ENCODE data around the gene LUC7L2. TPM values are rescaled to one million over a fixed set of nuclear protein-coding genes. Genes with fewer than 3 reads are reported as not detected.

LUC7L2 gene
- total and polyA plus RNA-seq, 8 donors, result 20.5 to 133 (median 60.6) TPM

DNA sequence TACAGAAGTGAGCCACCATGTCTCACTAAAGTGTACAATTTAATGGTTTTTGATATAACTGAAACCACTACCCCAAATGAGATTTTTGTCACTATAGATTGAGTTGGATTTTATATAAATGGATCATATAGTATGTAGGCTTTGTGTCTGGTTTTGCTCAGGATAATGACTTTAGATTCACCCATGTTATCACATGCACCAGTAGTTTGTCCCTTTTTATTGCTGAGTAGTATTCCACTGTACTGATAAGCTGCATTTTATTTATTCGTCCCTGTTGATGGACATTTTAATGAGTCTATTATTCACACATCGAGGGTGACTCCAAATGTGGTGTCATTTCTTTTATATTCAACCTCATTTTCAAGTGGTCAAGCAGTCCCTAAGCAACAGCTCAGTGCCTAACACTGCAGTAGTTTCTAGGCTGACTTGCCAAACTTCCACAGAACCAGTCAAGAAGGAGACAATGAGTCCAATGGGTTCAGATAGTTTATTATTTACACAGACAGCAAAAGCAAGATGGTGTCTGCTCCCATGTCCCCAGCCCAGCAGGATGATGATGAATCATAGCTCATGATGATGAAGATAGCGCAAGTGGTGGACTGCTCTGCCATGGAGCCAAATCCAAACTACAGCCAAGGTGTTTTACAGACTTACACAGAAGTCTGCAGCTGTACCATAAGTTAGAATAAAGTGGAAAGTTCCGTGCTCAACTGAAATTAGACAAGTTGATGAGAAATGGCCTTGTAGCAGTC lies 25.1 kb upstream of the LUC7L2 start:
- DNase-seq, result no peak
- no peak overlapping the region for H3K4me3 ChIP-seq
- no peaks in the 10 kb centered on the region for H3K36me3 ChIP-seq
- WGBS, 5 donors, result 89 to 96% (median 95%) methylated on average over 4 of the region's 4 CpGs
- intact Hi-C loops (cut with DNase I; ENCODE audit: low total_unique reads), result no loop called here
- no peaks in the 10 kb centered on the region for H3K9me3 ChIP-seq
- H3K4me1 ChIP-seq, result peaks cover 0 to 4% (median 0%) of the 10 kb centered on the region in 4 donors
- no peaks in the 10 kb centered on the region for H3K27me3 ChIP-seq
- no peak overlapping the region for H3K27ac ChIP-seq
- TF ChIP-seq POLR2A (IDR thresholded peaks at IDR 0.05) (no peak), EP300 (IDR thresholded peaks at IDR 0.05) (no peak), POLR2AphosphoS5 (IDR thresholded peaks at IDR 0.05) (no peak)
- TF ChIP-seq, protein P1, sequence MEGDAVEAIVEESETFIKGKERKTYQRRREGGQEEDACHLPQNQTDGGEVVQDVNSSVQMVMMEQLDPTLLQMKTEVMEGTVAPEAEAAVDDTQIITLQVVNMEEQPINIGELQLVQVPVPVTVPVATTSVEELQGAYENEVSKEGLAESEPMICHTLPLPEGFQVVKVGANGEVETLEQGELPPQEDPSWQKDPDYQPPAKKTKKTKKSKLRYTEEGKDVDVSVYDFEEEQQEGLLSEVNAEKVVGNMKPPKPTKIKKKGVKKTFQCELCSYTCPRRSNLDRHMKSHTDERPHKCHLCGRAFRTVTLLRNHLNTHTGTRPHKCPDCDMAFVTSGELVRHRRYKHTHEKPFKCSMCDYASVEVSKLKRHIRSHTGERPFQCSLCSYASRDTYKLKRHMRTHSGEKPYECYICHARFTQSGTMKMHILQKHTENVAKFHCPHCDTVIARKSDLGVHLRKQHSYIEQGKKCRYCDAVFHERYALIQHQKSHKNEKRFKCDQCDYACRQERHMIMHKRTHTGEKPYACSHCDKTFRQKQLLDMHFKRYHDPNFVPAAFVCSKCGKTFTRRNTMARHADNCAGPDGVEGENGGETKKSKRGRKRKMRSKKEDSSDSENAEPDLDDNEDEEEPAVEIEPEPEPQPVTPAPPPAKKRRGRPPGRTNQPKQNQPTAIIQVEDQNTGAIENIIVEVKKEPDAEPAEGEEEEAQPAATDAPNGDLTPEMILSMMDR (IDR thresholded peaks at IDR 0.05), result no peak

DNA sequence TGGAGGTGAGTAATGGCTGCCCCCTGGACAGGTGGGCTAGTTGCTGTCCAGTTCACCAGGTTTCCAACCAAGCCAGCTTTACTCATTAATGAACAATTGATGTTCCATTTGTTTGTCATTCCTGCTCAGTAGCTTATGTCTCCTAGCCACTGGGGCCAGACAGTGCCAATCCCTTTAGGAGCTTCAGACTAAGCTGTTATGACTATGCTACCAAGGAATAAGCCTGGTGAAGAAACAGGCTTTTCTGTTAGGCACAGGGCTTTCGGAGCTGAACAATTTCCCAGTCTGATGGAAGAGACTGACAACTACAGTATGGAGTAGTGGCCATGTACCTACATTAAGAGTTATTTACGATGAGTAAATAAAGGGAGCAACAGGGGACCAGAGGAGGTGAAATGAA lies 20.7 kb upstream of the LUC7L2 start:
- Histone ChIP-seq H3K27ac (peak overlapping the region in 1 of 5 donors; percentile 25), H3K4me3 (no peak overlapping the region), H3K27me3 (no peaks in the 10 kb centered on the region), H3K36me3 (no peaks in the 10 kb centered on the region), H3K9me3 (no peaks in the 10 kb centered on the region), H3K4me1 (peaks cover 8 to 20% (median 14%) of the 10 kb centered on the region in 4 donors)
- intact Hi-C loops (cut with DNase I; ENCODE audit: low total_unique reads), result no loop called here
- no peak for TF ChIP-seq EP300 (IDR thresholded peaks at IDR 0.05)
- no peak for TF ChIP-seq POLR2AphosphoS5 (IDR thresholded peaks at IDR 0.05)
- TF ChIP-seq, protein P1 (IDR thresholded peaks at IDR 0.05), result no peak
- TF ChIP-seq POLR2A (IDR thresholded peaks at IDR 0.05), result no peak
- DNase-seq, result no peak
- 92 to 97% (median 96%) methylated on average over 2 of the region's 2 CpGs for WGBS, 5 donors

DNA sequence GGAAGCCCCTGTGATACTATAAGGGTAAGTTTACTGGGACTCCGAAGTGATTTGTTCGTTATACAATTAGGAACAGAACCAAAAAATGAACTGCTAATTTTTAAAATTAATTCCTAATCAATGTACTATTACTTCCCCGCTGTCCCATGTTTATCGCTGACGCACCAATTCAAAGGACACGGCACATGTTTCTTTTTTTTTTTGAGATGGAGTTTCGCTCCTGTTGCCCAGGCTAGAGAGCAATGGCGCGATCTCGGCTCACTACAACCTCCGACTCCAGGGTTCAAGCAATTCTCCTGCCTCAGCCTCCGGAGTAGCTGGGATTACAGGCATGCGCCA lies 20.0 kb upstream of the LUC7L2 start:
- Histone ChIP-seq H3K9me3 (no peaks in the 10 kb centered on the region), H3K4me1 (peaks cover 8 to 22% (median 14%) of the 10 kb centered on the region in 4 donors), H3K4me3 (peak overlapping the region; percentile 57 to 95 (median 72)), H3K36me3 (no peaks in the 10 kb centered on the region), H3K27me3 (no peaks in the 10 kb centered on the region), H3K27ac (peak overlapping the region; percentile 97 to 100 (median 100))
- no peak for DNase-seq
- WGBS, 5 donors, result 77 to 85% (median 81%) methylated on average over 13 of the region's 13 CpGs
- intact Hi-C loops (cut with DNase I; ENCODE audit: low total_unique reads), result no loop called here
- TF ChIP-seq, protein P1 (IDR thresholded peaks at IDR 0.05), result no peak
- TF ChIP-seq POLR2AphosphoS5 (IDR thresholded peaks at IDR 0.05) (no peak), POLR2A (IDR thresholded peaks at IDR 0.05) (no peak), EP300 (IDR thresholded peaks at IDR 0.05) (no peak)

DNA sequence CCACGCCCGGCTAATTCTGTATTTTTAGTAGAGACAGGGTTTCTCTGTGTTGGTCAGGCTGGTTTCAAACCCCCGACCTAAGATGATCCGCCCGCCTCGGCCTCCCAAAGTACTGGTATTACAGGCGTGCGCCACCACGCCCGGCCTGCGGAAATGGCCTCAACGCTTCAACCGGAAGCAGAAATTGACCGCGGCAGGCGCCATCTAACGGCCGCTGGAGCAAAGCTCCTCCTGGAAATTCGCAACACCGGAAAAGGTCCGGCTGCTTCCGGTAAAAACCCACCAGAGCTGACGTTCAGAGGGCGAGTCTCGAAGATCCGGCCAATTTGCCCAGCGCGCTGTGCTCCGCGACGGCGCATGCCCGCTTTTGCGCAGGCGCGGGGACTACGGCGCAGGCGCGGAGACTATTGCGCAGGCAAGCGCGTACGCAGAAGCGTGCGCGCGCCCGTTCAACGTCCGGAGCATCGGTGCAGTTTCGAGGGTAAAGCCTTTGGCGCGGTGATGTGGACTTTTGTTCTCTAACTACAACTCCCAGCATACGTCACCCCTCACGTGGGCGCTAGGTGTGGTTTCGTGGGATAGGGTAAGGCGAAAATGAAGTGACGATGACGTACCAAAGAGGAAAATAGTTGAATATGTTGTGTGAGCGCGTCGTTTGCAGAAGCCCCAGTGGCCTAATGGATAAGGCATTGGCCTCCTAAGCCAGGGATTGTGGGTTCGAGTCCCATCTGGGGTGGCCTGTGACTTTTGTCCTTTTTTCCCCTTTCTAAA lies 19.5 kb upstream of the LUC7L2 start:
- Histone ChIP-seq H3K27ac (peak overlapping the region; percentile 97 to 100 (median 100)), H3K36me3 (peaks cover 0 to 1% (median under 1%) of the 10 kb centered on the region in 4 donors), H3K27me3 (no peaks in the 10 kb centered on the region), H3K9me3 (no peaks in the 10 kb centered on the region), H3K4me3 (peak overlapping the region; percentile 57 to 95 (median 72)), H3K4me1 (peaks cover 8 to 22% (median 14%) of the 10 kb centered on the region in 4 donors)
- intact Hi-C loops (cut with DNase I; ENCODE audit: low total_unique reads), result no loop called here
- peak; percentile 99 for DNase-seq
- TF ChIP-seq, protein P1 (IDR thresholded peaks at IDR 0.05), result peak in 5 of 7 experiments; percentile 57 to 85 (median 66)
- peak; percentile 76 to 94 (median 86) for TF ChIP-seq POLR2AphosphoS5 (IDR thresholded peaks at IDR 0.05)
- no peak for TF ChIP-seq POLR2A (IDR thresholded peaks at IDR 0.05)
- 2 to 4% (median 2%) methylated on average over 47 to 66 of the region's 66 CpGs for WGBS, 5 donors
